Activated T-helper 17 cell treated with anti-CD3 and anti-CD28 coated beads, Interleukin-2, amount 50 U/mL, for 72 hours (primary cell): ENCODE results near the gene MIA. TPM values are rescaled to one million over a fixed set of nuclear protein-coding genes. Genes with fewer than 3 reads are reported as not detected.
"Not testable (repeated sequence)": the region's sequence is repeated elsewhere in the genome, so short reads cannot be mapped to it uniquely, and the experiment has no call there.

ENCODE experiments used
- ATAC-seq: fragments of 150-1000 bp; cut with Tn5 transposase; replicated peaks from 2 replicates; pipeline ENCODE4 v1.10.0; 2021; ENCODE audit warnings: mild to moderate bottlenecking, moderate library complexity
- H3K27ac Mint-ChIP-seq: one replicate; pipeline ENCODE4 v1.8.0; 2022; ENCODE audit warnings: mixed read lengths
- H3K27me3 Mint-ChIP-seq: one replicate; pipeline ENCODE4 v1.8.0; 2022; ENCODE audit warnings: mixed read lengths
- H3K36me3 Mint-ChIP-seq: one replicate; pipeline ENCODE4 v1.8.0; 2022; ENCODE audit warnings: low read depth, mild to moderate bottlenecking, mixed read lengths
- H3K4me1 Mint-ChIP-seq: one replicate; pipeline ENCODE4 v1.8.0; 2022; ENCODE audit warnings: mixed read lengths
- H3K4me3 Mint-ChIP-seq: one replicate; pipeline ENCODE4 v1.8.0; 2022; ENCODE audit warnings: mild to moderate bottlenecking, mixed read lengths
- H3K9me3 Mint-ChIP-seq: one replicate; pipeline ENCODE4 v1.8.0; 2022; ENCODE audit warnings: mixed read lengths
- total RNA-seq, 2 donors: library from RNA; stranded (reverse); gene quantifications; one replicate each; pipeline ENCODE4 v1.2.3, GENCODE V29; 2022

Gene MIA
- 1 to 10 TPM in 1 of 2 donors, not detected in 1; 5.7 TPM for total RNA-seq

- Mint-ChIP-seq H3K27ac (no peak within 1 kb of the TSS), H3K4me1 (peaks cover 22% of the 10 kb centered on the region), H3K4me3 (no peak within 1 kb of the TSS), H3K27me3 (no peaks in the 10 kb centered on the region), H3K36me3 (peaks cover 29% of the 10 kb centered on the region), H3K9me3 (peaks cover 4% of the 10 kb centered on the region)
- ATAC-seq: no peak
These were observed at the start of gene MIA for GRCh38 chr19:40774916-40775631. TSS of gene MIA (plus strand) at chr19:40775521. CDS start at chr19:40775543, 22 bp downstream.

GRCh38 chr19:40726279-40726678 is 49.0 kb upstream of the MIA start:
- peaks cover 92% of the 10 kb centered on the region for H3K36me3 Mint-ChIP-seq
- no peak overlapping the region for H3K27ac Mint-ChIP-seq
- no peaks in the 10 kb centered on the region for H3K27me3 Mint-ChIP-seq
- no peak overlapping the region for H3K4me3 Mint-ChIP-seq
- ATAC-seq: no peak
- H3K4me1 Mint-ChIP-seq: peaks cover 21% of the 10 kb centered on the region
- H3K9me3 Mint-ChIP-seq: no peaks in the 10 kb centered on the region

- ATAC-seq, H3K4me1 Mint-ChIP-seq, H3K4me3 Mint-ChIP-seq, H3K9me3 Mint-ChIP-seq, H3K27me3 Mint-ChIP-seq, H3K27ac Mint-ChIP-seq: not testable (repeated sequence)
- peaks cover 96% of the 10 kb centered on the region for H3K36me3 Mint-ChIP-seq
These were observed 45.3 kb upstream of the MIA start for GRCh38 chr19:40730065-40730464.

GRCh38 chr19:40732304-40732703 is 43.0 kb upstream of the MIA start:
- not testable (repeated sequence) for H3K9me3 Mint-ChIP-seq, ATAC-seq, H3K4me3 Mint-ChIP-seq, H3K4me1 Mint-ChIP-seq, H3K27me3 Mint-ChIP-seq, H3K27ac Mint-ChIP-seq
- peaks cover 93% of the 10 kb centered on the region for H3K36me3 Mint-ChIP-seq

GRCh38 chr19:40733149-40733548 is 42.2 kb upstream of the MIA start:
- no peak overlapping the region for H3K27ac Mint-ChIP-seq

GRCh38 chr19:40735013-40735771 is 40.1 kb upstream of the MIA start:
- Mint-ChIP-seq H3K4me3 (no peak overlapping the region), H3K27me3 (no peaks in the 10 kb centered on the region), H3K4me1 (no peaks in the 10 kb centered on the region), H3K36me3 (peaks cover 85% of the 10 kb centered on the region), H3K27ac (no peak overlapping the region), H3K9me3 (no peaks in the 10 kb centered on the region)
- ATAC-seq: no peak

More at GRCh38 chr19:40733149-40733548, 42.2 kb upstream of the MIA start:
- no peak overlapping the region for H3K4me3 Mint-ChIP-seq
- no peaks in the 10 kb centered on the region for H3K4me1 Mint-ChIP-seq
- H3K36me3 Mint-ChIP-seq: peaks cover 91% of the 10 kb centered on the region
- no peaks in the 10 kb centered on the region for H3K27me3 Mint-ChIP-seq
- no peaks in the 10 kb centered on the region for H3K9me3 Mint-ChIP-seq
- ATAC-seq: no peak

- ATAC-seq: no peak
- H3K36me3 Mint-ChIP-seq: peaks cover 71% of the 10 kb centered on the region
- no peak overlapping the region for H3K4me3 Mint-ChIP-seq
- H3K4me1 Mint-ChIP-seq: no peaks in the 10 kb centered on the region
- H3K27ac Mint-ChIP-seq: no peak overlapping the region
- H3K9me3 Mint-ChIP-seq: no peaks in the 10 kb centered on the region
- H3K27me3 Mint-ChIP-seq: no peaks in the 10 kb centered on the region
These were observed 38.7 kb upstream of the MIA start for GRCh38 chr19:40736661-40737060.

GRCh38 chr19:40737102-40737644 is 38.1 kb upstream of the MIA start:
- Mint-ChIP-seq H3K27ac (no peak overlapping the region), H3K36me3 (peaks cover 66% of the 10 kb centered on the region), H3K4me1 (no peaks in the 10 kb centered on the region), H3K27me3 (no peaks in the 10 kb centered on the region), H3K4me3 (no peak overlapping the region), H3K9me3 (no peaks in the 10 kb centered on the region)
- no peak for ATAC-seq

- peak; percentile 85 for ATAC-seq
- no peaks in the 10 kb centered on the region for H3K4me1 Mint-ChIP-seq
- no peaks in the 10 kb centered on the region for H3K9me3 Mint-ChIP-seq
- H3K36me3 Mint-ChIP-seq: peaks cover 45% of the 10 kb centered on the region
- no peak overlapping the region for H3K4me3 Mint-ChIP-seq
- H3K27me3 Mint-ChIP-seq: no peaks in the 10 kb centered on the region
- H3K27ac Mint-ChIP-seq: no peak overlapping the region
These were observed 36.1 kb upstream of the MIA start for GRCh38 chr19:40739030-40739839.

GRCh38 chr19:40739871-40740703 is 35.2 kb upstream of the MIA start:
- no peaks in the 10 kb centered on the region for H3K27me3 Mint-ChIP-seq

GRCh38 chr19:40740747-40741146 is 34.6 kb upstream of the MIA start:
- ATAC-seq: no peak
- H3K4me3 Mint-ChIP-seq: no peak overlapping the region
- peaks cover 30% of the 10 kb centered on the region for H3K36me3 Mint-ChIP-seq
- H3K27ac Mint-ChIP-seq: no peak overlapping the region
- no peaks in the 10 kb centered on the region for H3K9me3 Mint-ChIP-seq
- H3K4me1 Mint-ChIP-seq: no peaks in the 10 kb centered on the region
- H3K27me3 Mint-ChIP-seq: no peaks in the 10 kb centered on the region

More at GRCh38 chr19:40739871-40740703, 35.2 kb upstream of the MIA start:
- Mint-ChIP-seq H3K36me3 (peaks cover 36% of the 10 kb centered on the region), H3K27ac (no peak overlapping the region), H3K4me3 (no peak overlapping the region), H3K9me3 (no peaks in the 10 kb centered on the region), H3K4me1 (no peaks in the 10 kb centered on the region)
- no peak for ATAC-seq

GRCh38 chr19:40741527-40742390 is 33.6 kb upstream of the MIA start:
- Mint-ChIP-seq H3K36me3 (peaks cover 23% of the 10 kb centered on the region), H3K9me3 (no peaks in the 10 kb centered on the region), H3K27ac (no peak overlapping the region), H3K4me1 (no peaks in the 10 kb centered on the region), H3K4me3 (no peak overlapping the region), H3K27me3 (no peaks in the 10 kb centered on the region)
- no peak for ATAC-seq

GRCh38 chr19:40742477-40742876 is 32.8 kb upstream of the MIA start:
- Mint-ChIP-seq H3K4me3 (no peak overlapping the region), H3K36me3 (peaks cover 18% of the 10 kb centered on the region), H3K27me3 (no peaks in the 10 kb centered on the region), H3K27ac (no peak overlapping the region), H3K9me3 (no peaks in the 10 kb centered on the region), H3K4me1 (no peaks in the 10 kb centered on the region)
- no peak for ATAC-seq
